Right cardiac atrium (tissue), 5 donors: ENCODE measurements around the gene HMGB3. TPM values are rescaled to one million over a fixed set of nuclear protein-coding genes. Genes with fewer than 3 reads are reported as not detected.

Source experiments
- ATAC-seq, 2 donors: fragments of 200-7000 bp; cut with Tn5 transposase; one replicate each; pipeline versions ENCODE4 v1.8.0 to v1.9.1; 2020; ENCODE audit warnings: moderate library complexity in 2 of 2, mild to moderate bottlenecking in 1 of 2
- DNase-seq, 3 donors: peaks; one replicate each; pipeline ENCODE4 v3.0.0-alpha.2; 2020
- H3K27ac ChIP-seq: one replicate; pipeline ENCODE4 v1.5.1; 2013; ENCODE audit warnings: mild to moderate bottlenecking, low read length, control low read depth, moderate library complexity
- H3K27me3 ChIP-seq: one replicate; pipeline ENCODE4 v1.6.1; 2013; ENCODE audit not compliant: control insufficient read depth, insufficient read depth
- H3K4me1 ChIP-seq: one replicate; pipeline ENCODE4 v1.6.1; 2013; ENCODE audit warnings: low read length; ENCODE audit not compliant: control insufficient read depth, insufficient read depth
- H3K4me3 ChIP-seq: one replicate; pipeline ENCODE4 v1.5.1; 2013; ENCODE audit warnings: low read length, control low read depth
- H3K9me3 ChIP-seq: one replicate; pipeline ENCODE4 v1.6.1; 2013; ENCODE audit warnings: low read length; ENCODE audit not compliant: control insufficient read depth
- WGBS: extraction: QIAGEN DNeasy Blood & Tissue Kit; methylation state at CpG from one replicate; pipeline ENCODE4 v1.1.7; 2013; 5-methylcytosine and 5-hydroxymethylcytosine counted together
- intact Hi-C, 4 donors: fragments of 100-400 bp; cut with DNase I; formaldehyde crosslinking; loops; one replicate each; pipeline versions ENCODE4 v1.11.0 to v1.14.0; 2022 to 2023
- long read RNA-seq, 4 donors: library from polyadenylated mRNA; unstranded; transcript quantifications; one replicate each; pipeline ENCODE4 v2.0.0, GENCODE V29; 2020 to 2021
- polyA plus RNA-seq: library from polyadenylated mRNA; stranded (reverse); fragments of 200-250 nt; gene quantifications from one replicate; pipeline ENCODE4 v1.2.3, GENCODE V29; 2013
- total RNA-seq, 4 donors: library from RNA; stranded (reverse); fragmentation: NEBNext Ultra II Directional; extraction: Animal tissue kit (Norgen Biotek cat#: 25700); gene quantifications; one replicate each; pipeline ENCODE4 v1.2.1, GENCODE V29; 2021
- donor health status: healthy with polysubstance abuse.
- donor health status: DM: no; HTN: yes; CAD: no.
- donor health status: DM: no; HTN: no; CAD: no.
- donor health status: DM: no; HTN: yes; CAD: no; lungs with severe emphysema.
- donor health status: DM: yes; HTN: yes; CAD: no.

HMGB3 gene
- total RNA-seq, result 1 to 10 TPM; 2.3 to 5.7 (median 4.0) TPM
- polyA plus RNA-seq, result 3.9 TPM
- long read RNA-seq, donor 1, partial matches to known transcripts, result 2 of 5 reads
- long read RNA-seq, donor 1, other reads (novel, unspliced or antisense), result 0 of 5 reads
- long read RNA-seq, donor 2, partial matches to known transcripts, result 0 of 2 reads
- long read RNA-seq, donor 2, other reads (novel, unspliced or antisense), result 1 of 2 reads
- long read RNA-seq, donor 3, partial matches to known transcripts, result 0 of 3 reads
- long read RNA-seq, donor 3, other reads (novel, unspliced or antisense), result 0 of 3 reads
- long read RNA-seq, donor 4, partial matches to known transcripts, result 0 of 1 reads
- long read RNA-seq, donor 4, other reads (novel, unspliced or antisense), result 0 of 1 reads

DNA sequence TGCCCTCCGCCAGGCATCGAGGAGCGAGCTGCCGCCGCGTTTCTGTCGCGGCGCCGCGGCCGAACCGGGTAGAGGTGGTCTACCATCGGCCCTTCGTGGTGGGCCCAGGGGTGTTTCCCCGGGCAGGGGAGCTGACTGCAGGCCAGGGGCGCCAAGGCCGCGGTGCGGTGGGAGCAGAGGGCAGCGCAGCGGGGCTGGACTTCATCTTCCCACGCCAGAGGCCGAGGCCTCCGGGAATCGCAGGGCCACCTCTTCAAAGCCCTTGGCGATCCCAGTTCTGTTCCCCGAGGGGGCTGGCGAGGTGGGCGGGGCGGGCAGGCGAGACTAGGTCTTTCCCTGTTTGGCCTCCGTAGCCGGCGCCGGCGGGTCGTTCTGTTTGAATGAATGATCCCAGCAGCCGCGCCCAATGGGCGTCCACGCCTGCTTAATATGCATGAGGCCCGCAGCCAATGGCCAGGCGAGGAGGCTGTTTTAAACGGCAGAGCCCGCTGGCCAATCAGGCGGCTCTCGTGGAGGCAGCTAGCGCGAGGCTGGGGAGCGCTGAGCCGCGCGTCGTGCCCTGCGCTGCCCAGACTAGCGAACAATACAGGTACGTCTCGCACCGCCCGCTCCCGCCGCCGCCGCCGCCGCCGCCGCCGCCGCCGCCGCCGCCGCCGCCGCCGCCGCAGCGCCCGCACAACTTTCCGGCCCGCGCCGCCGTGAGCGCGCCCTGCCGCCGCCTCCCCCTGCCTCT lies at the start of gene HMGB3:
HMGB3 (plus strand) TSS at position 548 of the 733 bp plus-strand sequence. CDS start 2,265 bp downstream, outside the sequence.
- peak within 1 kb of the TSS; percentile 91 for H3K4me3 ChIP-seq
- ATAC-seq (peak; percentile 98 to 99), DNase-seq (peak; percentile 86 to 94 (median 90))
- H3K27me3 ChIP-seq, result no peaks in the 10 kb centered on the region
- intact Hi-C loops, result no loop called here
- H3K27ac ChIP-seq, result no peak within 1 kb of the TSS
- no peaks in the 10 kb centered on the region for H3K4me1 ChIP-seq
- under 1% methylated on average over 71 of the region's 90 CpGs for WGBS
- no peaks in the 10 kb centered on the region for H3K9me3 ChIP-seq

DNA sequence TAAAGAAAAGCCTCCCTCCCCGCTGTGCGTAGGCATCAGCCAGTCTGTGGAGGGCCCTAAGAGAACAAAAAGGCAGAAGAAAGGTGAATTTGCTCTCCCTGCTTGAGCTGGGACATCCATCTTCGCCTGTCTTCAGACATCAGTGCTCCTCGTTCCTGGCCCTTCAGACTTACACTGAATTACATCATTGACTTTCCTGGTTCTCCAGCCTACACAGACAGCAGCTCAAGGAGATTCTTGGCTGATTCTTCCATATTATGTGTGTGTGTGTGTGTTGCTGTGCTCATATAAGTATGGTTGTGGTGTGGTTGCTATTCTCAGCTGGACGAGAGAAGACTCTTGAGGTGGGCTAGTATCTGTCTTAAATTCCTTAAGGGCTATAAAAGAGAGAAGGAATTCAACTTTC lies 49.2 kb upstream of the HMGB3 start:
- 78% methylated on average over 5 of the region's 5 CpGs for WGBS
- Histone ChIP-seq H3K27me3 (no peaks in the 10 kb centered on the region), H3K4me1 (no peaks in the 10 kb centered on the region), H3K9me3 (no peaks in the 10 kb centered on the region), H3K4me3 (no peak overlapping the region), H3K27ac (no peak overlapping the region)
- intact Hi-C loops, result no loop called here
- DNase-seq (no peak), ATAC-seq (no peak)

DNA sequence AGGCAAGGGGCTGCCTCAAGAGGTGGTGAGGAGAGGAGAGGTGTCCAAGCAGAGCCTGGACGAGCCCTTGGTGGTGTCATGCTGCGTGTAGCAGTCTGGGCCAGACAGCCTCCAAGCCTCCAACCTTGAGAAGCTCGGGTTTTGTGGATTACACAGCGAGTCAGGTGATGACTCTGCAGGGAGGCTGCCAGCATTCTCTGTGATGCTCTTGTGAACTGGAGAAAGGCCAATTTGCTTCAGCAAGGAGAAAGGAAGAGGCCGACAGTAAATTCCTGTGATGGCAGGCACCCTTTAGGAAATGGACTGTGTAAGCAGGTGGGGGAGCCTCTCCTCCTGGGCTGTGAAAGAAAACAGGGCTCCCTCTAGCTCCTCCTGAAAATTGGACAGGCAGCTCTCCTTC lies 48.7 kb upstream of the HMGB3 start:
- no peak for ATAC-seq
- Histone ChIP-seq H3K4me3 (no peak overlapping the region), H3K27me3 (no peaks in the 10 kb centered on the region), H3K27ac (no peak overlapping the region), H3K9me3 (no peaks in the 10 kb centered on the region), H3K4me1 (no peaks in the 10 kb centered on the region)
- intact Hi-C loops, result no loop called here
- 22% methylated on average over 5 of the region's 5 CpGs for whole genome bisulfite sequencing
- no peak for DNase-seq

DNA sequence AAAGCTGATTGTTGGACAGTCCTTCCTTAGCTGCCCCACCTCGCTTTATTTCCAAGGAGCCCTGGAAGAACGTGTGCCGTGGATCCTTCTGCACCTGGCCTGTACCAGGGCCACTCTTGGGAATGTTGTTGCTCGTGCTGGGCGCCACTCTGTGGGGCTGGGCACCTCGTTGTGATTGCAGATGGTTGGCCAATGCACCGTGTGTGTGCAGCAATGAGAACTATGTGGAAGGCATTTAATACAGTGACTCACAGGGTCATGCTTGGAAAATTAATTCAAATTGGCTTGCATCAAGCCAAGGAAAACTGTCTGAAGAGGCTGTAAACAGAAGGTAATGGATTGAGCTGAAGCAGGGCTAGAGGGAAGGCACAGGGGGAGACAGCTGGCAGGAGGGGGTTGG lies 47.7 kb upstream of the HMGB3 start:
- Histone ChIP-seq H3K9me3 (no peaks in the 10 kb centered on the region), H3K4me3 (no peak overlapping the region), H3K4me1 (no peaks in the 10 kb centered on the region), H3K27ac (no peak overlapping the region), H3K27me3 (no peaks in the 10 kb centered on the region)
- intact Hi-C loops, result no loop called here
- no peak for DNase-seq
- no peak for ATAC-seq
- WGBS, result 66% methylated on average over 7 of the region's 7 CpGs

DNA sequence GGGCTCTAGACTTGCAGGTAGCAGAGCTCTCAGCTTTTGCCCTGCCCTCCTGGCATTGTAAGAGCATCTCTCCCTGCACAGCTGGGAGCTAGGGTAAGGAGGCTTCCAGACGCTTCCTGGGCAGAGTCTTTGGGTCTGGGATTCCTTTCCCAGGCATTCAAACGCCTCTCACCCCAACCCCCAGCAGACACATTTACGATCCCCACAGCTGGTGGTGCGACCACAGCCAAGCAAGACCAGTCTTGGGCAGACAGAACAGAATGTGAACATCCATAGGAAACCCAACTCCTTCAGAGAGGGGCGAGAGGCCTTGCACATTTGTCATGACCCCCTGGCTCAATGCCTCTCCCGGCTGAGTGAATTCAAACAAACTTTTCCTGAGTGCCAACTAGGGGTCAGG lies 46.6 kb upstream of the HMGB3 start:
- H3K27ac ChIP-seq, result no peak overlapping the region
- 66% methylated on average over 6 of the region's 6 CpGs for WGBS
- no peaks in the 10 kb centered on the region for H3K4me1 ChIP-seq
- no peaks in the 10 kb centered on the region for H3K9me3 ChIP-seq
- ATAC-seq, result no peak
- no peaks in the 10 kb centered on the region for H3K27me3 ChIP-seq
- intact Hi-C loops, result no loop called here
- no peak overlapping the region for H3K4me3 ChIP-seq
- DNase-seq, result no peak

DNA sequence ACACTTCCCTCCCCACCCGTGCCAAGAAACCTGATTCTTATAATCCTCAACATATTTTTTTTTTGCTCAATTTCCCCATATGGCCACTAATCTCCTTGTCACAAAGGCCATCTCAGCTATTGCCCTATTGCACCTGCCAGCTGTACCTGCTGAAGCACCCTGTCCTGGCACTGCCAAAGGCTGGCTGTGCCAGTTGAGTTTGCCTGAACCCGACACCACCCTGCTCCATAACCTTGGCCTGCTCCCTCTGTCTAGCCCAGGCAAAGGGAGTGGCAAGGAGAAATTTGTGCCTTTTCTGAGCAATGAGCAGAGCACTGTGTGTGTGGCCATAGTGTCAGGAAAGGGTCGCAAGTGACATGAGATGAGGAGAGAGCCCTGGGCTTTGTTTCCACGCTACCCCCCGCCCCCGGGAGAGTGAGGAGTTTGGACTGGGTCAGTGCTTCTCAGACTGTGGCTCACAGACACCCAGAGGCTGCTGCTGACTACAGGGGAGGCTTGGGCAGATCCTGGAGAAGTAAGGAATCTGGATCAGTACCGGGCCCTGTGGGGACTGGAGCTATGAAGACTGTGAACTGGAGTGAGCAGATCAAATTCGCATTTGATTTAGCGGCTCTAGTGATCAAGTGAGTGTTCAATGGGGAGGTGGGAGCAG lies 42.2 kb upstream of the HMGB3 start:
- H3K27me3 ChIP-seq, result no peaks in the 10 kb centered on the region
- WGBS, result 77% methylated on average over 9 of the region's 9 CpGs
- no peak overlapping the region for H3K27ac ChIP-seq
- no peak for DNase-seq
- intact Hi-C loops, result no loop called here
- H3K4me3 ChIP-seq, result no peak overlapping the region
- no peaks in the 10 kb centered on the region for H3K9me3 ChIP-seq
- no peak for ATAC-seq
- no peaks in the 10 kb centered on the region for H3K4me1 ChIP-seq

DNA sequence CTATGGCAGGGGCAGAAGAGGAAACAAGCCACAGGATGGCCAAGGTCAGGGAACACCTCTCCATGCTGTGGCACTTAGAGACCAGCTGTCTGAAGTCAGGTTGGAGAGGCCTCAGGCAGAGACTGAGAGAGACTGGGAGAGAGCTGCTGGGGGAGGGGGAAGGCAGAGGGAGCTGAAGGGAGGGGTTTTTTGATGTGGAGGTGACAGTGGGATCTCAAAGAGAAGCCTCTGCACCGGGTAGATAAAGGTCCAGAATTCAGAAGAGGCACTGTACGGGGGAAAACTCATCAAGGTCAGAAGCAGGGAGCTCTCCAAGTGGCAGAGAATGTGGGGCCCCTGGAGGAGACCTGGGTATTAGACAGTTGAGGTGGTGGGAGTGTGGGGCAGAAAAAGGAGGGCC lies 41.6 kb upstream of the HMGB3 start:
- Histone ChIP-seq H3K4me1 (no peaks in the 10 kb centered on the region), H3K4me3 (no peak overlapping the region), H3K27ac (no peak overlapping the region), H3K27me3 (no peaks in the 10 kb centered on the region), H3K9me3 (no peaks in the 10 kb centered on the region)
- ATAC-seq, result no peak
- no peak for DNase-seq
- intact Hi-C loops, result no loop called here
- WGBS, result 28% methylated on average over 2 of the region's 2 CpGs

DNA sequence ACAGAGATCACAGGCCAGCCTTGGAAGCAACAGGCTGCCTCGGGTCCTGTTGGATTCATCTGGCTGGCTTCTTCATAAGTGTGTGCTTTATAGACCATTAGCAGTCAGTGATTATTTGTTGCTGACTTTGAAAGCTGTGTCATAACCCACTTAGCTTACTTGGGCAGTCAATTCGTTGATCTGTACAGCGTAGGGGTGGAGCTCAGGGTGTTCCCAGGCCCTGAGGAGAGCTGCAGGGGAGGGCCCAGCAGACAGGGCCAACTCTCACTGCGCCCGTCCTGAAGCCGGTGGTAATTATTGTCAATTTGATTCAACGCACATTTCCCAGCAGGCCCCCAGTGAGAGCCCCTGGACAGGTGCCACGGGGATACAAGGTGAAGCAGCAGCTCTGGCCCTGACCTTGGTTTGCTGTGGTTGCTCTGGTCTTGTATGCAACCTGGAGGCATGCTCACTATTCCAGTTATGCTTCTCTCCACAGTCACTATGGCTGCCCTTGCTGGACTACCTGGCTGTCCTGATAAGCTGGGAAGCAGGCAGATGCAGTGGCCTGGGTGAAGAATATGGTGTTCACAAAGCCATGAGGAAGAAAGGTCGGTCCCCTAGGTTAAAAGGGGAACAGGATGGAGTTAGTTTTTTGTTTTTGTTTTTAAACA lies 40.1 kb upstream of the HMGB3 start:
- no peaks in the 10 kb centered on the region for H3K27me3 ChIP-seq
- H3K4me1 ChIP-seq, result no peaks in the 10 kb centered on the region
- H3K27ac ChIP-seq, result no peak overlapping the region
- intact Hi-C loops, result no loop called here
- DNase-seq, result no peak
- ATAC-seq, result no peak
- WGBS, result 82% methylated on average over 9 of the region's 9 CpGs
- H3K4me3 ChIP-seq, result no peak overlapping the region
- no peaks in the 10 kb centered on the region for H3K9me3 ChIP-seq

DNA sequence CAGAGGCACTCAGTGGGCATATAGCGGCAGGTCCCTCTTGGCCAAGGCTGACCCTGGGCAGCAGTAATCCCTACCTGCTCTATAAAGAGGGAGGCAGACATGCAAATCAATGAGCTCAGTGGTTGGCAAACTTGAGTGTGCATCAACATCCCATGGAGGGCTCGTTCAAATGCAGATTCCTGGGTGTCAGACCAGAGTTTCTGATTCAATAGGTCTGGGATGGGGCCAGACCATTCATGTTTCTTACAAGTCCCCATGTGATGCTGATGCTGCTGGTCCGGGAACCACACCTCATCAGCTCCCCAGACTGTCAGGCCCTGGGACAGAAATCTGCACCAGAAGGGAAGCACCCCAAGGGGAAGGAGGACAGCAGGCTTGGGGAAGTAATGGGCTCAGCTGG lies 38.9 kb upstream of the HMGB3 start:
- DNase-seq, result no peak
- no peaks in the 10 kb centered on the region for H3K27me3 ChIP-seq
- 75% methylated on average over 3 of the region's 3 CpGs for WGBS
- H3K9me3 ChIP-seq, result no peaks in the 10 kb centered on the region
- intact Hi-C loops, result no loop called here
- H3K4me1 ChIP-seq, result no peaks in the 10 kb centered on the region
- no peak for ATAC-seq
- no peak overlapping the region for H3K27ac ChIP-seq
- H3K4me3 ChIP-seq, result no peak overlapping the region

DNA sequence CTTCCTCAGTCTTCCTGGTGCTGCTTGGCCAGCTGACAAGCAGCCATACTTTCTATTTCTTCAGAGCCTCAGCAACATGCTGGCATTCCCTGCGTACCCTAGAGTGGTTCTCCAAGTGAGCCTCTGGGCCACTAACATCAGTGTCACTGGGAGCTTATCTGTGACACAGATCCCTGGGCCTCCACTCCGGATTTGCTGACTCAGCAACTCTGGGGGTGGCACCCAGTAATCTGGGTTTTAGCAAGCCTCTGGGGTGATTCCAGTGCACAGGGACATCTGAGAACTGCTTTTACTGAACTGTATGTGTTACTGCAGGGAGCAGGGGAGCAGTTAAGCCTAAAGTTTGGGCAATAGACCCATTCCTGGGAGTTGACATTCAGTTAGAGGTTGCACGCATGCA lies 28.2 kb upstream of the HMGB3 start:
- Histone ChIP-seq H3K9me3 (no peaks in the 10 kb centered on the region), H3K4me3 (no peak overlapping the region), H3K4me1 (no peaks in the 10 kb centered on the region), H3K27me3 (no peaks in the 10 kb centered on the region), H3K27ac (no peak overlapping the region)
- no peak for ATAC-seq
- WGBS, result 75% methylated on average over 3 of the region's 3 CpGs
- intact Hi-C loops, result no loop called here
- DNase-seq, result peak in 1 of 3 donors; percentile 2

DNA sequence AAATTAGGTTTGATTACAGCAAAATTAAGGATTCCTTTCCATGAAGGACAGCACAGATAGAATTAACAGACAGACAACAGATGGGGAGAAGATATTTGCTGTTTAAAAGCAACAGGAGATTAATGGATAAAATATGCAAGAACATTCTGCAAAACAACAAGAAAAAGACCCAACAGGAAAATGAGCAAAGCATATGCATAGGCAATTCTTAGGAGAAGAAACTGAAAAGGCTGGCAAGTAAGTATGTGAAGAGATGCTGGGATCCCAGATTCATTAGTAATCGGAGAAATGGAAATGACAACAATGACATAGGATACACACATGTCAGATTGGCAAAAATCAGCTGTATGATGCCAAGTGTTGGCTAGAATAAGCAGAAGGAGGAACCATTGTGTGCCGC lies 27.5 kb upstream of the HMGB3 start:
- Histone ChIP-seq H3K4me3 (no peak overlapping the region), H3K4me1 (no peaks in the 10 kb centered on the region), H3K27me3 (no peaks in the 10 kb centered on the region), H3K9me3 (no peaks in the 10 kb centered on the region), H3K27ac (no peak overlapping the region)
- ATAC-seq (no peak), DNase-seq (no peak)
- WGBS, result 96% methylated on average over 2 of the region's 2 CpGs
- intact Hi-C loops, result no loop called here
